GM12874 (cell line): ENCODE measurements around the gene GORASP1.
A peak's percentile ranks its signal among the peaks of the same experiment; 100 is the strongest.

Source experiments
- TF ChIP-seq, protein P1 (sequence below): IDR thresholded peaks from 2 replicates; pipeline ENCODE4 v1.5.1; 2011; ENCODE audit warnings: low read depth, mild to moderate bottlenecking, control low read depth, low read length, moderate library complexity; ENCODE audit not compliant: insufficient read depth

GORASP1 gene

DNA sequence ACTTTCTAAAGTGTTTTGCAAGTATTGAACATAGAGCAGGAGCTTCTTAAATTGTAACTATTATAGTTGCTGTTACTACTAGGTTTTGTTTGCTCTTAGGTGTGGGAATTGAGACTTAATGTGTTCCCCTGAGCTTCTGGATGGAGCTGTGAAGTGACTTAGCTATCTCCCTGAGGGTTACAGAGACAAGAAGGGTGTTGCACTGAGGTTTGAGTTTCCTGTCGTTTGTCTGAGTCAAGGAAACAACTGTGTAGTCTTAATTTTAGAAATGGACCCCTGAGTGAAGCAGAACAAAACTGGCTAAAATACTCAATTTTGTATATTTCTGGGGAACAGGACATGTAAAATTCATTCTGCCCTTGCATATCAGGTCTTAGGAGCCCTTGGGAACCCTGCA is 20.5 kb upstream of the GORASP1 start:
- TF ChIP-seq, protein P1, sequence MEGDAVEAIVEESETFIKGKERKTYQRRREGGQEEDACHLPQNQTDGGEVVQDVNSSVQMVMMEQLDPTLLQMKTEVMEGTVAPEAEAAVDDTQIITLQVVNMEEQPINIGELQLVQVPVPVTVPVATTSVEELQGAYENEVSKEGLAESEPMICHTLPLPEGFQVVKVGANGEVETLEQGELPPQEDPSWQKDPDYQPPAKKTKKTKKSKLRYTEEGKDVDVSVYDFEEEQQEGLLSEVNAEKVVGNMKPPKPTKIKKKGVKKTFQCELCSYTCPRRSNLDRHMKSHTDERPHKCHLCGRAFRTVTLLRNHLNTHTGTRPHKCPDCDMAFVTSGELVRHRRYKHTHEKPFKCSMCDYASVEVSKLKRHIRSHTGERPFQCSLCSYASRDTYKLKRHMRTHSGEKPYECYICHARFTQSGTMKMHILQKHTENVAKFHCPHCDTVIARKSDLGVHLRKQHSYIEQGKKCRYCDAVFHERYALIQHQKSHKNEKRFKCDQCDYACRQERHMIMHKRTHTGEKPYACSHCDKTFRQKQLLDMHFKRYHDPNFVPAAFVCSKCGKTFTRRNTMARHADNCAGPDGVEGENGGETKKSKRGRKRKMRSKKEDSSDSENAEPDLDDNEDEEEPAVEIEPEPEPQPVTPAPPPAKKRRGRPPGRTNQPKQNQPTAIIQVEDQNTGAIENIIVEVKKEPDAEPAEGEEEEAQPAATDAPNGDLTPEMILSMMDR, result no peak

DNA sequence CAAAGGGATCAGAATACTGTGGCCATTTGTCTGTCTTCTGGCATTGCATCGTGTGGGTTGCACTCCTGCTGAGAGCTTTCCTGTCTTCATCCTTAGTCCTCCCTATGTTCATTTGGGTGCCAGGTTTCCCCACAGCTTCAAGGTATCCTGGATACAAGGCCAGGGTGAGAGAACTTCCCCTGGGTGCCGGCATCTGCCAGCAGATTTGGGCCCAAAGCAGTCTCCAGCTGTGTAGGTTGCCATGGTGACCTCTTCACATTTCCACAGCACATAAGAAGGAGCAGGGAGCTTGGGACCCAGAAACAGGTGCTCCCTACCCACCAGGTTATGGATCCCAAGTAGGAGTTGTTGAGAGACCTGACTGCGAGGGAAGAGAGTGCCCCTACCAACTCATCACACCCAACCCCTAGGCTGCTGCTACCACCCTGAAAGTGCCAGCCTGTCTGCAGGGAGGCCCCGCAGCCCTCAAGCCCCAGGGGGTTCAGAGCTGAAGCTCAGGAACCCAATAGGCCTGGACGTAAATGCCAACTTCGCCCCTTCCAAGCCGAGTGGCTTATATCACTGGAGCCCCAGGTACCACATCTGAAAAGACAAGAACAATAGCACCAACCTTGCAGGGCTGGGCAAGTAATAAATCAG is 20.0 kb upstream of the GORASP1 start:
- TF ChIP-seq, protein P1, result no peak

DNA sequence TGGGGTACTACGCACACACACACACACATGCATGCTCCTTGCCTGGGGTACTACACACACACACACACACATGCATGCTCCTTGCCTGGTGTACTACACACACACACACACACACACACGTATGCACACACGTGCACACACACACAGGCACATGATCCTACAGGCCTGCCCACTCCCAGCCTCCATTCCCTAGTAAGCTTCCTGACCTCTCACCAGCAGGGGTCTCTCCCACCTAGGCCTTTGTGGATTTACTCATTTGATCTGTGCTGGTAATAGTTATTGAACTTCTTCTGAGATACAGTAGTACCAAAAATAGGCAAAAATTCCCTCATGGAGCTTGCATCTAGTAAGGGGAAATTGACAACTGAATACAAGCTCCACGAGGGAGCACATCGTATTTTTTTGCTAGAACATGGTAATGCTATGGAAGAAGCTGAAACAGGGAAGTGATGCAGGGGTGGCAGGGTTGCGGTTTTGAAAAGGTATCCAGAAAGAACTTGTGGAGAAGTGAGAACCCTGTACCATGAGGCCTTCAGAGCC is 19.2 kb upstream of the GORASP1 start:
- TF ChIP-seq, protein P1, result 0 out of 2 replicates have a peak, but pooled peaks have one; percentile 18

DNA sequence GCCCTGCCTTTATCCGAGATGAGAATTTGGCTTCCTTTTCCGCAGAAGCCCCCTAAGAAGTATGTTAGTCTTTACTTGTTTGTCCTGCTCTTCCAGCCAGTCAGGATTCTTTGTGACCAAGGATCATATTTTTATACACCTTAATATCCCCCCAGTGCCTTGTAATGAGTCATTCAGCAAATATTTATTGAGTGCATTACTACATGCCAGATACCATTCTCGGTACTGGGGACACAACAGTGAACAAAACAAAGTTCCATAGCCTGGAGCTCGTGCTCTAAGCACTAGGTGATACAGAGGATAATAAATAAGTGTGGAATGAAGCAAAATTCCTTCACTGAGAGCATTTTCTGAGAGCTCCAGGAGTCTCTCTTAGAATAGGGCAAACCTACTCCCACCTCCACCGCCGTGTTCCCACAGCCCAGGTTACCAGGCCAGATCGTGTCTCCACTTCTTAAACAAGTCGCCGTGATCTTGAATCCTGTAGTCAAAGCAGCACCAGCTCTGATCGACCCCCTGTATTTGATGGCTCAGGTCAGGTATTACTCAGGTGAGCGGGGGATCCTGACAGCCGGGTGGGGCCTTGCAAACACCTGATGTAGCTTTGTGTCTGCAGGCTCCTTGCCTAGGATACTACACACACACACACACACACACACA is 18.5 kb upstream of the GORASP1 start:
- TF ChIP-seq, protein P1, result no peak

DNA sequence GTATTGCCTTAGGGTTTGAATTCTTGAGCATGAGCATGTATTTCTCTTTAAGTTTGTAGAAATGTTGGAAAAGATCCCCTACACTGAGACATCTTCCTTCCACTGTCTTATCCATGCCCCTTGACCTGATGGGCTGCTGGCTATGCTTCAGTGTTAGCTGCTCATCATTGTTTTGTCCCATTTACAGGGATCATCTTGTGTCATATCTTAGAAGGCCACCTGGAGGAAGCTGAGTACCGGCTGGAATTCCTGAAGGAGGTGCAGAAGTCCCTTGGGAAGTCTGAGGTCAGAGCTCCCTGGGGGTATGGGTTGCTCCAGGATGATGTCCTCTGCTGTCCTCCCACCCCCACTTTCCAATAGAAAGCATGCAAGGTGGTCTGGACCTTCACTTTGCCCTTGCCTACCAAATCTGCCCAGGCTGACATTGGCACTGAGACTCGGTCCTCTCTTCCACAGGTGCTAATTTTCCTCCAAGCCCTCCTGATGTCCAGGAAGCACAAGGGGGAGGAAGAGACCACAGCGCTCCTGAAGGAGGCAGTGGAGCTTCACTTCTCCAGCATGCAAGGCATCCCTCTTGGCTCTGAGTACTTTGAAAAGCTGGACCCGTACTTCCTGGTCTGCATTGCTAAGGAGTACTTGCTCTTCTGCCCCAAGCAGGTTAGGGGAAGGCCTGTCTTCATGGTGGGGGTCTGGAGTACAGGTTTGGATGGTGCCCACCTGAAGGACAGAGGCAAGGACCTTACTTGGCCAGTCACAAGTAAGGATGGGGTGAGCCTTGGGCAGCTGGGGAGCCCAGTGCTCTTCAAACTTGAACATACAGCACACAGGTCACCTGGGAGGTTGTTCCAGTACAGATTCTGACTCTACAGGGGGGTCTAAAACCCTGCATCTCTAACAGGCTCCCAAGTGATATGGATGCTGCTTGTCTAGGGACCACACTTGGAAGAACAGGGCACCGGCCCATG is 17.7 kb upstream of the GORASP1 start:
- TF ChIP-seq, protein P1, result no peak

DNA sequence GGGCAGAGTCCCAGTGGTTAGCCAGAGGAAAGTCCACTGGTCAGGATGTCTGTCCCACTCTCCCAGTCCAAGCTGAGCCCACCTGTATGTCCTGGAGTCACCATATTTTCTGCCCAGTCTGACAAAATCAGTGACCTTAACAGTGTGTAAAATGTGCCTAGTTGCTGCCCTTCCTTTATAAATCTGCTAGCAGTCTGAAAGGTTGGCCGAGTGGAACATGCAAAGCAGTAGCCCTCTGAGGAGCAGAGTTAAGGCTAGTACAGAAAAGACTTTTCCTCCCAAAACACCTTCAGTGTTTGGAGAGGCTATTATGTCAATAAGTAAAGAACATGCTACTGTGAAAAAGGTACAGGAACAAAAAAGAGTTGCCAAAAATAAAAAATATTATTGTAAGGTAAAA is 15.4 kb upstream of the GORASP1 start:
- TF ChIP-seq, protein P1, result no peak

DNA sequence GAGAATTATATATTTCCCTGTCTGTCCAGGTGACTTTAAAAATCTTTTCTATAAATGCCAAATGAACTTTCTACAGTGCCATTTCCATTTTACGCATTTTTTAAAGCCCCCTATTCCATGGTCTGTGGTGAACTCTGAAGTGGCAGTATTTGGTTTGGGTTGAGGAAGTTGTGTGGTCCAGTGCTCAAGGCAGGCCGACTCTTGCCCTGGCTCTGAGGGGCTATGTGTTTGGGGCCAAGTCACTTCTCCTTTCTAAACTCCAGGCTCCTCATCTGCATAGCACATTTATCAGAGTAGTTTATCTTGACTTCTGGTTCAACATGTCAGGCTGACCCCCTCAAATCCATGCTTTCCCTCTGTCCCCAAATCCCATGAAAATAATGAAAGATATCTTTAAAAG is 14.2 kb upstream of the GORASP1 start:
- TF ChIP-seq, protein P1, result no peak
